ENCODE data around the gene ADAM15.

- TF ChIP-seq POLR2AphosphoS5 (IDR thresholded peaks at IDR 0.05) (peak in 2 of 4 donors; percentile 32 to 44), CTCF (IDR thresholded peaks at IDR 0.05) (no peak)
These were observed 47.3 kb upstream of the ADAM15 start for GRCh38 chr1:155003766-155004351.
